Fibroblast of skin of left biceps (primary cell): ENCODE data around the gene ASMT.
"Not testable (repeated sequence)": the region's sequence is repeated elsewhere in the genome, so short reads cannot be mapped to it uniquely, and the experiment has no call there.

Source experiments
- DNase-seq, 2 experiments: peaks; one replicate each; pipeline ENCODE4 v3.0.0-alpha.2; 2013; ENCODE audit warnings: low read depth in 2 of 2

Gene ASMT

DNA sequence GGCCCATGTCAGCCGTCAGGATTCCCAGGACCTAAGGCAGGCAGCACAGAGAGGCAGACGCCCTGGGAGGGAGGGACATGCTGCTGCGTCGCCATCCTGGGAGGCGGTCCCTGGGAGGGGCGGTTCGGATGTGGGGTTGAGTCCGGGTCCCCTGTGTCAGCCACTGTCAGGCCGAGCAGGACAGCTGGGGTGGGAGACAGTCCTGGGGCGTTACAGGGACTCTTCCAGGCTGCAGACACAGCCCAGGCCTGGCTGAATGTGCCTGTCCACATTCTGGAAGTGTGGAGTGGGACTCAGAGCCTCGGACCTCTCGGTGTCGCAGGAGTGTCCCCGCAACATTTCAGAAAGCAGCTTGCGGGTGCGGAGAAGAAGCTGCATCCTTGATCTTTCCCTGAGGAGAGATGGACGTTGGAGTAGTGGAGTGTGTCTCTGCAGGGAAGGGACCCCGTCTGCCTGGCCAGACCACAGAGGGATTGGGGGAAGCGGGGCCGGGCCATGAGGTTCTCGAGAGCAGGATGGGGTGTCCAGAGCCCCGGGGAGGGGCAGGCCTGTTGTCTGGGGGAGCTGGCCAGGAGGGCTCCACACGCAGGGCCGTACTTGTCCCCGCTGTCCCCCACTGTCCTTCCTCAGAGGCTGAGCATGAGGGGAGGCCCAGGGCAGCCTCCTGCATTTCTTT, 17.4 kb upstream of the ASMT start:
- no peak for DNase-seq

DNA sequence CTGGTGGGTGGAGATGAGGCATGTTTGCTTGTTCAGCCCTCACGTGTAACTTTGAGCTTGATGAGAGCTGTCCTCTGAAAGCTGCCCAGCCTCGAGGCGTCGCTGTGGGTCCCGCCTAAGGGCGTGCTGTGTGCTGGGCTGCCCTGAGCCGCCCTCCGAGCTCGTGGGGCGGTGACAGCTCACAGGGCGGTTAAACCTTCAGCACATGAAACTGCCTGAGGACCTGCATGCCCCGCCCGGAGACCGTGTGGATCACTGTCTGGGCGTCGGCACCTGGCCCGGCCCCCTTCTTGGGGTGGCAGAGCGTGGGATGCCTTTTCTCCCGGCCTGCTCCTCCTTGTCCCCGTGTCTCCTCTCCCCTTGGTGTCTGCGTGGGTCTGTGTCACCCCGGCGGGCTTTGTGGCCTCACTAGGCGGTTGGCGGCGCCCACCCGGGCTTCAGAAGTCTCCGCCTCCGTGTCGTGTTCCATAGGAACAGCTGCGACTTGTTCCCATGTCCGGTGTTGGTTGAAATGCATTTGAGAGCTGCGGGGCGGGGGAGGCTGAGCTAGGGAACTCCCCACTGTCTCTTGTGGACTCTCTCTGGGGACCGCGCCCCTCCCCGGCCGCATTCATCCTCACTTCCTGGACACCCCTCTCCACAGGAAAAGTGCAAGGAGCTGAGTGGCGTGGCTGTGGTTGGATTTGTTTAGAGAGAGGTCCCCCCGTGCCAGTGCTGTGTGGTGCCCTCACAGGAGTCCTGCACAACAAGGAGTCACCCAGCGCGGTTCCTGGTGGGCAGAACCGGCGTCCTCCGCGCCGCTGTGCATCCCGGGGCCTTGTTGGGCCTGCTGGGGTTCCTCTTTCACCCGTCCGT, 16.6 kb upstream of the ASMT start:
- DNase-seq = no peak

DNA sequence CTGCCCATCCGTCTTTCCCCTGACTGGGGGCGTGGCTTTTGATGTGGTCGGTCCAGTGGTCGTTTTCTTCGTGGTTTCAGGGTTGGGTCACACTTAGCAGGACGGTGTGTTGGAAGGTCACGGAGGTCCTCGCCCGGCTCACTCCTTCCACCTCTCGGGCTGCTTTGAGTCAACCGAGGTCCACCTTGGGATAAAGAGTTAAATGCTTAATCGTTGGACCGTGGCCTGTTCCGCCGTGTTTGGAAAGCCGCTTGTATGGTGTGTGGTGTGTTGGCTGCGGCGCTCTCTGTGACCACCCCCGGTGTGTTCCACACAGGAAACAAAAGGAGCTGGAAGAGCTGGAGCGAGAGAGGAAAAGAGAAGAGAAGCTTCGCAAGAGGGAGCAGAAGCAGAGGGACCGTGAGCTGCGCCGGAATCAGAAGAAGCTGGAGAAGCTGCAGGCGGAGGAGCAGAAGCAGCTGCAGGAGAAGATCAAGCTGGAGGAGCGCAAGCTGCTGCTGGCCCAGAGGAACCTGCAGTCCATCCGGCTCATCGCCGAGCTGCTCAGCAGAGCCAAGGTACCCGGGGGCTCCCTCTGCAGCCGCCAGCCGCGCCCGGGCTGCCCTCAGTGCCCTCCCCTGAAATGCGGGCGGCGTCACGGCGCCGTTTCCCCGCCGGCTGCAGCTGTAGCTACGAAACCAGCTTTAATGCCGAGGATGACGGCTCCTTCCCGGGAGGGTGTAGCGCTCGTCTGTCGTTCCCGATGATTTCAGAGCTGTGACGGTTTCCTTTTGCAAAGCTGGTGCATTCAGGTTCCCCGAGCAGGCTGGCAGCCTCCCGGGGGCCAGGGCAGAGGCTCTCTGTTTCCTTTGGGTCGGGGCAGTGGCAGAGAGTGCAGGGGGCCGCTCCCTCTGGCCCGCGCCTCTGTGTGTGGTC, 15.7 kb upstream of the ASMT start:
- no peak for DNase-seq

DNA sequence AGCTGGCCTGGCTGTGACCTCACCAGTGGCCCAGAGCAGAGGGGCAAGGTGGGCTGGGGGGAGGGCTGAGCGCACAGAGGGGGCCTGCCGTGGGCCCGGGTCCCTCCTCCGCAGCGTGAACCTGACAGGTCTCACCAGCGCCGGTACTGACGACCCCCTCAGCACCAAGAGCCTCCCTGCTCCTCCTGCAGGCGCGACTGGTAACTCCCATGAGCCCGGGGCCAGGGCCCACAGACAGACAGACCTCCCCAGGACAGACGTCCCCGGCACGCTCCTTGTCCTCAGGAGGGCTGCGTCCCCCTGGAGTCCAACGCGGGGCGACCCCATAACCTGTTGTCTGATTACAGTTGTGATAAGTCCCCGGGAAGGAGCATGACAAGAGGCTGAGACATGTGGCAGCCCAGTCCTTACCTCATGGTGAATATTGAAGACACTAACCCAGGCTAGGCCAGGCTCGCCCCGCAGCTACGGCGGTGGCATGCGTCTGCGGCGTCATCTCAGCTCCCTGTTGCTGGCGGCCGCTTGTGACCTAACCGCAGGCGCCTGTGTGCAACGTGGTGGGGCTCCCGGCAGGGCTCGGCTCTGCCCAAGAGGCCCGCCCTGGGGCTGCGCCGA, 15.0 kb upstream of the ASMT start:
- no peak for DNase-seq

DNA sequence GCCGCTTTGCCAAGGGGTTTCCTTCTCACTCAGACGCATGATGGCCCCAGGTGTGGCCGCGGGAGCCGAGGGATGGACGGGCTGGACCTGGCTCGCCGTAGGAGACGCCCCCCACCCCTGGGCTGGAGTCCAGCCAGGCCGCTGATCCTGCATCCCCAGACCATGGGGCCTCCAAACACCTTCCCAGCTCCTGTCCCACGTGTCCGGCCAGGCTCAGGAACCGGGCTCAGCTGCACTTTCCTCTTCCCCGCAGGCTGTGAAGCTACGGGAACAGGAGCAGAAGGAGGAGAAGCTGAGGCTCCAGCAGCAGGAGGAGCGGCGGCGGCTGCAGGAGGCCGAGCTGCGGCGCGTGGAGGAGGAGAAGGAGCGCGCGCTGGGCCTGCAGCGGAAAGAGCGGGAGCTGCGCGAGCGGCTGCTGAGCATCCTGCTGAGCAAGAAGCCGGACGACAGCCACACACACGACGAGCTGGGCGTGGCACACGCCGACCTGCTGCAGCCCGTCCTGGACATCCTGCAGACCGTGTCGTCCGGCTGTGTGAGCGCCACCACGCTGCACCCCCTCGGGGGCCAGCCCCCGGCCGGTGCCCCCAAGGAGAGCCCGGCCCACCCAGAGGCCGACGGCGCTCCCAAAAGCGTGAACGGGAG, 14.3 kb upstream of the ASMT start:
- no peak for DNase-seq

DNA sequence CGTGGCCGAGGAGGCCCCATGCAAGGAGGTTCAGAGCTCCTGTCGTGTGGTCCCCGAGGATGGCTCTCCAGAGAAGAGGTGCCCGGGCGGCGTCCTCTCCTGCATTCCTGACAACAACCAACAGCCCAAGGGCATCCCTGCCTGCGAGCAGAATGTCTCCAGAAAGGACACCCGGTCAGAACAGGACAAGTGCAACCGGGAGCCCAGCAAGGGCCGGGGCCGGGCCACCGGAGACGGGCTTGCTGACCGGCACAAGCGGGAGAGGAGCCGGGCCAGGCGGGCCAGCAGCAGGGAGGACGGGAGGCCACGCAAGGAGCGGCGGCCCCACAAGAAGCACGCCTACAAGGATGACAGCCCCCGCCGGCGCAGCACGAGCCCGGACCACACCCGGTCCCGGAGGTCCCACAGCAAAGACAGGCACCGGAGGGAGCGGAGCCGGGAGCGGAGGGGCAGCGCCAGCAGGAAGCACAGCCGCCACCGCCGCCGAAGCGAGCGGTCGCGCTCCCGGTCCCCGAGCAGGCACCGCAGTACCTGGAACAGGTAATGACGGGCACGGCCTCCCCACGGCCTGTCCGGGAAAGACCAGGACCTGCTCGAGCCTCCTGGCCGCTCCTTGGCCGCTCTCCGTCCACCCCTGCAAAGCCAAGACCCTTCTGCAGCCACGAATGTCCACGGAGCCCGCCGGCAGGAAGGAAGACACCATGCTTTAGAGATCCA, 13.7 kb upstream of the ASMT start:
- no peak for DNase-seq

DNA sequence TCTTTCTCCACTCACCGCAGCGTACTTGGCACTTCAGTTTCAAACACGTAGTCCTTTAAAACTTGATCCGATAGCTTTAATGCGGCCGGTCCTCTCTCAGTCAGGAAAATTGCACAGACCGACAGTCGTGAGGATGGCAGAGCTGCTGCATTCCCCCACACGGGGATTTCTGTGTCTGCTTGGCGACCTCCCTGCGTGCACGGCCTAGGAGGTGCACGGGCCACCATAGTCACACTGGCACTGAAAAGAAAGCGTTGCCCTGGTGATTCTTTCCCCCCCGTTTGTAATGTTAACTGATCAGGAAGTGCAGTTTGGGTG, 13.1 kb upstream of the ASMT start:
- DNase-seq = no peak

DNA sequence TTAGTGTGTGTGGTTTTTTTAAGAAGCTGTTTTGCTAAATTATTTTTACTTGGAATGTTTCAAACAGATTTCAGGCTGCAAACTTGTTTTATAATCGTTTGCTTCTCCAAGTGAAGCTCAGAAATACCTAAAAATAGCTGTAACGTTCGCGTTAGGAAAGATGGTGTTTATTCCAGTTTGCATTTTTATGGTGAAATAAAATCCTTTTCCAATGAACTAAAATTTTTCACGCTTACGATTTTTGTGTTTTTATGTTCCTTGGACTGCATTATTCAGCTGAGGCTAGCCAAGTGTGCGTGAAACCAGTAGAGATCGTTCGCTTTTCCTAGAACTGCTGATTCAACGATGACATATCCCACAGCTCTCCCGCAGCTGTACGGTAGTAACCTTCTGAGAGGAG, 12.6 kb upstream of the ASMT start:
- no peak for DNase-seq

DNA sequence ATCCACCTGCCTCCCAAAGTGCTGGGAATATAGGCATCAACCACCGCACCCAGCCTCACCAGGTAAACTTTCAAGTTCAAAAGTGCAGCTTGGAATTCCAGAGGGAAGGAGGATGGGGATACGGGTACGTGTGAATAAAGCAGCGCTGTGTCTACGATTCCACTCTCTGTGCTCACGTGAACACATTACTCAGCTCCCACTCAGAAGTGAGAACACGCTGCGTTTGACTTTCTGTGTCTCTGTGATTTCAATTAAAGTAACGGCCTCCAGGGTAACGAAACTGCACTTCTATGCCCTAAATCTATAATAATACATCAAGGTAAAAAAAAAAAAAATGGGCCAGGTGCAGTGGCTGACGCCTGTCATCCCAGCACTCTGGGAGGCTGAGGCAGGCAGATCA, 8.4 kb upstream of the ASMT start:
- DNase-seq = no peak

DNA sequence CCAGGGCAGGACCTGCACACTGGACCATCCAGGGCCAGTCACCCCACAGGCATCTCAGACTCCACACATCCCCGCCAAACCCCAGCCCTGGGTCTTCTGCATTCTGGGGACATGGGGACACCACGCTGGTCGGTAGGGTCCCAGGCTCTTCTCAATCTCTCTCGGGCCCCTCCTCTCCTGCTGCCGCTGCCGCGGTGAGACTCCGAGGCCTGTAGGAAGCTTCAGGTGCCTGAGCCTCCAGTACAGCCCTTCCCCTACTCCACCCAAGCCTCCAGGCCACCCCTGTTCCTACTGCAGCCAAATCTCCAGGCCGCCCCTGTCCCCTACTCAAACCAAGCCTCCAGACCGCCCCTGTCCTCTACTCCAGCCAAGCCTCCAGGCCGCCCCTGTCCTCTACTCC, 5.5 kb upstream of the ASMT start:
- DNase-seq = no peak

DNA sequence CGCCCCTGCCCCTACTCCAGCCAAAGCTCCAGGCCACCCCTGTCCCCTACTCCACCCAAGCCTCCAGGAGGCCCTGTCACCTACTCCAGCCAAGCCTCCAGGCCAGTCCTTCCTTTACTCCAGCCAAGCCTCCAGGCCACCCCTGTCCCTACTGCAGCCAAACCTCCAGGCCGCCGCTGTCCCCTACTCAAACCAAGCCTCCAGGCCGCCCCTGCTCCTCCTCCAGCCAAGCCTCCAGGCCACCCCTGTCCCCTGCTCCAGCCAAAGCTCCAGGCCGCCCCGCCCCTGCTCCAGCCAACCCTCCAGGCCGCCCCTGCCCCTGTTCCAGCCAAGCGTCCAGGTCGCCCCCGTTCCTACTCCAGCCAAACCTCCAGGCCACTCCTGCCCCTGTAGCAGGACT, 5.1 kb upstream of the ASMT start:
- DNase-seq = no peak

DNA sequence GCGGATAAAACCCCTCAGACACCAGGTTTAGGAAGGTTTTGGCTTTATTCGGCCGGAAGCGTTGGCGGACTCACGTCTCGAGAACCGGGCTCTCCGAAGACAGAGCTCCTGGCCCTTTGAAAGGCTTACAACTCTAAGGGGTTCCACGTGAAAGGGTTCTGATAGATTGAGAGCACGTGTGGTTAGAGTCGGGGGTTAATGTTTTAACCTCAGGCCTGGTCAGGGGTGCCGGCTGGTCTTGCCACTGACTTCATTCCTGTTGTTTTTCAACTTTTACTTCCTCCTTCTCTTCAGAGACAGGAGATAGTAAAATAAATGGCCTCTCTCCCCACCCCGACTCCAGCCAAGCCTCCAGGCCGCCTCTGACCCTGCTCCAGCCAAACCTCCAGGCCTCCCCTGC, 4.7 kb upstream of the ASMT start:
- DNase-seq = no peak

DNA sequence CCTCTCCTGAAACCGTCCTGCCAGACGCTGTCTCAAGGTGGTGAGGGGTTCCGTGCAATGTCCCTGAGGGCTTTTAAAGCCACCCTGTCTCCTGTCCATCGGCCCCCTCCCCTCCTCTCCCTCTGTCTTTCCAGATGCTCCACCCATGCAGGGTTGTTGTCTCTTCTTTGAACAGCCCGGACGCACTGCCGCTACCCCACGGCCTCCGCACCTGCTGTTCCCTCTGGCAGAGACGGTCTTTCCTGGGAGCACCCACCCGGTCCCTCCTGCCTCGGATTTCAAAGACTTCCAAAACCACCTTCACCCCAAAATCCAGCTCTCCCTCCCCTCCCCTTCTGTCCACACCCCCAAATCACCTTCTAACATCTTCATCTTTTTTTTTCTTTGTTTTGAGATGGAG, 4.1 kb upstream of the ASMT start:
- no peak for DNase-seq

DNA sequence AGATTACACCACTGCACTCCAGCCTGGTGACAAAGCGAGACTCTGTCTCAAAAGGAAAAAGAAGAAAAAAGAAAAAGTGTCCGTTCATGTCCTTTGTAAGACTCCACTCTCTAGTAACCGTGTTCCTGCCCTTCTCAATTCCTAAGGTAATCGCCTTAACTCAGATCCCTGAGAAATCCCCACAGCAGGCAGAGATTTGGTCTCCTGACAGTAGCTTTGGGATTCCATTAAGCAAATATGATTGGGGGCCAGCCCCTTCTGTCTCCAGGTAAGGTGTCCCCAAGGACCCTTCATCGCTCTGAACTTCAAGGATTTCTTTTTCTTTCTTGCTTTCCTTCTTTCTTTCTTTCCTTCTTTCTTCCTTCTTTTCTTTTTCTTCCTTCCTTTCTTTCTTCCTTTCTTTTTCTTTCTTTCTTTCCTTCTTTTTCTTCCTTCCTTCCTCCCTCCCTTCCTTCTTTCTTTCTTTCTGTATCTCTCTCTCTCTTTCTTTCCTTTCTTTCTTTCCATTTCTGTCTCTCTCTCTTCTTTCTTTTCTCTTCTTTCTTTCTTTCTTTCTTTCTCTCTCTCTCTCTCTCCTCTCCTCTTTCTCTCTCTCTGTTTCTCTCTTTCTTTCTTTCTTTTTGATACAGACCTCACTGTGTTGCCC, 2.1 kb upstream of the ASMT start:
- DNase-seq = no peak

DNA sequence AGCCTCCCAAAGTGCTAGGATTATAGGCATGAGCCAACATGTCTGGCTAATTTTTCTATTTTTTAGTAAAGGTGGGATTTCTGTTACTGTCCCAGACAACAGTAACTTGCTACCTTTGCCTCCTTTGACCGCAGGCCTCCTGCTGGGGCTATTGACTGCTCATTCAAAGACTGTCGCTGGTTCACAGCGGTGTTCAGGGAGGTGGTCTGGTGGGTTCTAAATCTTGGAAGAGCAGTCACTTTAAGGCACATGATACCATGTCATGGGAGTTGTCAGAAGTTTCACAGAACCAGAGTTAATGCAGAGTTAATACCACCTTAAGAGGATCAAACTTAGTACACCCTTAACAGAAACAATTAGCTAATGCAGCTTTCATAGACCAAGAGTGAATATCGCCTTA, 3.8 kb downstream of the ASMT start:
- DNase-seq = no peak

DNA sequence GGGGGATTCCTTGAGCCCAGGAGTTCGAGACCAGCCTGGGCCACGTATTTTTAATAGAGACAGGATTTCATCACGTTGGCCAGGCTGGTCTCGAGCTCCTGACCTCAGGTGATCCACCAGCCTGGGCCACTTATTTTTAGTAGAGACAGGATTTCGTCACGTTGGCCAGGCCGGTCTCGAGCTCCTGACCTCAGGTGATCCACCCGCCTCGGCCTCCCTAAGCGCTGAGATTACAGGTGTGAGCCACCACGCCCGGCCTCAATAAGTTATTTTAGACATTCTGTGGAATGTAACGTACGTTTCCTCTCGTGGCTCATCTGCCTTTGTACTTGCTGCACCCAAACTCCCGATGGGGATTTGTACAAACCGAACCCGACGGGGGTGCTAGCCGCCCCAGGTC, 8.8 kb downstream of the ASMT start:
- no peak for DNase-seq

DNA sequence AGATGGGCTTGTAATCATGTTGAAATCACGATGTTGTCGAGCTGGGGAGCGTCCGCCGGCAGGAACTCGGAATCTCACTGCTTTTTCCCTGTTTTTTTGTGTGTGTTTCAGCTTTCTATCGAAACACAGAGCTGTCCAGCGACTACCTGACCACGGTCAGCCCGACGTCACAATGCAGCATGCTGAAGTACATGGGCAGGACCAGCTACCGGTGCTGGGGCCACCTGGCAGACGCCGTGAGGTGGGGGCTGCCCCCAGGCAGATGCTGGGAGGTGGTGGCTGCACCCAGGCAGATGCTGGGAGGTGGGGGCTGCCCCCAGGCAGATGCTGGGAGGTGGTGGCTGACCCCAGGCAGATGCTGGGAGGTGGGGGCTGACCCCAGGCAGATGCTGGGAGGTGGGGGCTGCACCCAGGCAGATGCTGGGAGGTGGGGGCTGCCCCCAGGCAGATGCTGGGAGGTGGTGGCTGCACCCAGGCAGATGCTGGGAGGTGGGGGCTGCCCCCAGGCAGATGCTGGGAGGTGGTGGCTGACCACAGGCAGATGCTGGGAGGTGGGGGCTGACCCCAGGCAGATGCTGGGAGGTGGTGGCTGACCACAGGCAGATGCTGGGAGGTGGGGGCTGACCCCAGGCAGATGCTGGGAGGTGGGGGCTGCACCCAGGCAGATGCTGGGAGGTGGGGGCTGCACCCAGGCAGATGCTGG, 9.4 kb downstream of the ASMT start:
- DNase-seq = not testable (repeated sequence)

DNA sequence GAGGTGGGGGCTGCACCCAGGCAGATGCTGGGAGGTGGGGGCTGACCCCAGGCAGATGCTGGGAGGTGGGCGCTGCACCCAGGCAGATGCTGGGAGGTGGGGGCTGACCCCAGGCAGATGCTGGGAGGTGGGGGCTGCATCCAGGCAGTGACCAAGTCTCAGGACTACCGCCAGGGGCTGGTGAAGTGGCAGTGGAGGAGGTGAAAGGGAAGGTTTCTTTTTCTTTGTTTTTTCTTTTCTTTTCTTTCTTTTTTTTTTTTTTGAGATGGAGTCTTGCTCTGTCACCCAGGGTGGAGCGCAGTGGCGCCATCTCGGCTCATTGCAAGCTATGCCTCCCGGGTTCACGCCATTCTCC, 10.0 kb downstream of the ASMT start:
- DNase-seq = not testable (repeated sequence)

DNA sequence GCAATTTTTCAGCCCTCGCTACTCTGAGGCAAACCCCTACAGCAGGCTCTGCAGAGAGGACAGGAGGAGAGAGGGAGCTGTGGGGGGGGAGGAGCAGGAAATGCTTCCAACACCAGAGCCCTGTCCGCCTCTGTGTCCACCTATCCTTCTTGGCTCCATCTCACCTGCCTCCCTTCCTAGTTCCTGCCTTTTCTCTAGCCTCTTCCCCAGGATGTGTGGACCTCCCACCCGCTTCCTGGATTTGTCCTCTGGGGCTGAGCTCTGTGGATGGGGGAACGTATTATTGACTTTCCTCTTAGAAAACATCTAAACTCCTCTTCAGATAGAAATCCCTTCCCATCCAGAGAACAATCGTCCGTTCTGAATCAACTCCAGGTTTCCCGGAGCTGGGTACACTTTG, 14.4 kb downstream of the ASMT start:
- no peak for DNase-seq

DNA sequence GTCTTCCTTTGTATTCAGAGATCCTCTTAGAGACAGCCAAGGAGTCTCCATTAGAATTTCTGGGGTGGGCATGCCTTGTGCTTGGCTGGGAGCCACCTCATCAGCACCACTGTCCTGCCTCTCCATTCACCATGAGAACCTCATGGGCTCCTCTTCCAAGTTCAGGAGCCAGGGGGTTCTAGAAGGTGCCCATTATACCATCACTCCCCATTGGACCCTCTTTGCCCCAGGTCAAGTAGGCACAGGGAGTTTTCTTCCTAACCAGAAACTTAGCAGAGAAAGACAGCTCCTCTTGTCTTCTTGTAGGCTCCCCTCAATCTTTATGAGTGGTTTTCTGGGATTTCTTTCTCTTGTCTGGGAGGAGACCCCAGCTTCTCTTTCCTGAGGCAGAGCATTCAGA, 31.1 kb downstream of the ASMT start:
- DNase-seq = no peak
